AG04449 (cell line): ENCODE measurements around the gene ZNF385C.

Experiments
- CTCF ChIA-PET: fragments of 350-600 bp; formaldehyde crosslinking; extraction: SDS; loops from one replicate; lab custom pipeline; 2021; ENCODE audit warnings: antibody characterized with exemption; lab: Yijun Ruan, JAX
- POLR2A ChIA-PET: fragments of 400-600, 350-600 bp; formaldehyde crosslinking; extraction: SDS; loops from one replicate; lab custom pipeline; 2020; ENCODE audit warnings: antibody characterized with exemption, inconsistent platforms; lab: Yijun Ruan, JAX
- DNase-seq: peaks from one replicate; pipeline ENCODE4 v3.0.0-alpha.2; 2010; ENCODE audit warnings: low read depth, low spot score
- H3K4me3 ChIP-seq: 2 replicates; pipeline ENCODE4 v1.5.1; 2011; ENCODE audit warnings: low read depth, mild to moderate bottlenecking, control low read depth, low read length
- TF ChIP-seq, protein P1 (sequence below): IDR thresholded peaks from one replicate; pipeline ENCODE4 v1.5.1; 2011; ENCODE audit warnings: mild to moderate bottlenecking, moderate library complexity, low read length, control low read depth, inconsistent platforms; ENCODE audit not compliant: insufficient read depth; ENCODE audit errors: missing control alignments

The ZNF385C gene

GRCh38 chr17:41986634-41987033 is 111.6 kb downstream of the ZNF385C start:
- DNase-seq: no peak
- H3K4me3 ChIP-seq: no peak overlapping the region
- TF ChIP-seq, protein P1, sequence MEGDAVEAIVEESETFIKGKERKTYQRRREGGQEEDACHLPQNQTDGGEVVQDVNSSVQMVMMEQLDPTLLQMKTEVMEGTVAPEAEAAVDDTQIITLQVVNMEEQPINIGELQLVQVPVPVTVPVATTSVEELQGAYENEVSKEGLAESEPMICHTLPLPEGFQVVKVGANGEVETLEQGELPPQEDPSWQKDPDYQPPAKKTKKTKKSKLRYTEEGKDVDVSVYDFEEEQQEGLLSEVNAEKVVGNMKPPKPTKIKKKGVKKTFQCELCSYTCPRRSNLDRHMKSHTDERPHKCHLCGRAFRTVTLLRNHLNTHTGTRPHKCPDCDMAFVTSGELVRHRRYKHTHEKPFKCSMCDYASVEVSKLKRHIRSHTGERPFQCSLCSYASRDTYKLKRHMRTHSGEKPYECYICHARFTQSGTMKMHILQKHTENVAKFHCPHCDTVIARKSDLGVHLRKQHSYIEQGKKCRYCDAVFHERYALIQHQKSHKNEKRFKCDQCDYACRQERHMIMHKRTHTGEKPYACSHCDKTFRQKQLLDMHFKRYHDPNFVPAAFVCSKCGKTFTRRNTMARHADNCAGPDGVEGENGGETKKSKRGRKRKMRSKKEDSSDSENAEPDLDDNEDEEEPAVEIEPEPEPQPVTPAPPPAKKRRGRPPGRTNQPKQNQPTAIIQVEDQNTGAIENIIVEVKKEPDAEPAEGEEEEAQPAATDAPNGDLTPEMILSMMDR: no peak
- ChIA-PET POLR2A (no interaction called here), CTCF (no interaction called here)

DNA sequence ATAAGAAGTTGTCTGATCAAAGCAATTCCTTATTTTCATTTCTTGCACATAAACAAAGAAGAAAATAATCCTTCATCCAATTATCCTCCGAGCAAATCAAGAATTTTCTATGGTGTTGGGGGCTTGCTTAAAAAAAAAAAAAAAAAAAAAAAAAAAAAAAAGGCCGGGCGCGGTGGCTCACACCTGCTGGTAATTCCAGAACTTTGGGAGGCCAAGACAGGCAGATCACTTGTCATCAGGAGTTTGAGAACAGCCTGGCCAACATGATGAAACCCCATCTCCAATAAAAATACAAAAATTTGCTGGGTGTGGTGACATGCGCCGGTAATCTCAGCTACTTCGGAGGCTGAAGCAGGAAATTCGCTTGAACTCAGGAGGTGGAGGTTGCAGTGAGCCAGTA is 112.4 kb downstream of the ZNF385C start:
- CTCF ChIA-PET: no interaction called here

GRCh38 chr17:41984454-41984853 is 113.8 kb downstream of the ZNF385C start:
- no peak for DNase-seq
- ChIA-PET CTCF (interaction anchor here (1.1 to 2.3 kb wide), 3 partner anchors 17 to 35 kb away, joined by 3 to 10 read pairs (median 6); partner anchors contain the start of gene NKIRAS2), POLR2A (no interaction called here)
- no peak overlapping the region for H3K4me3 ChIP-seq
- TF ChIP-seq, protein P1: no peak

More for the DNA sequence above, 112.4 kb downstream of the ZNF385C start:
- no peak overlapping the region for H3K4me3 ChIP-seq
- no peak for DNase-seq
- POLR2A ChIA-PET: no interaction called here
- TF ChIP-seq, protein P1: no peak

DNA sequence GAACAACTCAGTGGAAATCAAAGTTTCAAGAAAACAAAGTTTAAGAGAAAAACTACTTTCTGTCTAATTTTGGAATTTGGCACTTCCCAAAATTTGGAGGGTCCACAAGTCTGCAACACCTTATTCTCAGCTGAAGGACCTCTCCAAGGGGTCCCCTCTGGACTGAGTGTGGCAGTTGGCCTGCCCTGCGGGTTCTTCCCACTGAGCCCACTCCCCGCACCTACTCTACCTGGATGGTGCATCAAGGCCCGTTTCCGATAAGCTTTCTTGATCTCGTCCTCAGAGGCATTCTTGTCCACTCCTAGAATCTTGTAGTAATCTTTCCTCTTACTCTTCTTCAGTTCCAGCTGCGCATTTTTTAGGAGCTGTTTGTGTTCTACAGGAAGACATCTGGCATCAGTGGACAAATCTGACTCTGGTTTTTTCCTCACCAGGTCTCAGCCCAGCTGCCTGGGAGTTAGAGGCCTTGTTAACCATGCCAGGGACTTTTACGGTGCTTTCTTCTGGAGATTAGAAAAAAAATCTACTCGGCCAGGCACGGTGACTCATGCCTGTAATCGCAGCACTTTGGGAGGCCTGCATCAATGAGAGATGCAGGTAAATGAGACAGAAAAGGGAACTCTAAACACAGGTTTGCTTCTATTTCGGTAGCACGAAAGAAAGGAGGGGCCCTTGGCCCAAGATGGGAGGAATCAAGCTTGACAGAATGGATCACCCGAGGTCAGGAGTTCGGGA is 116.1 kb downstream of the ZNF385C start:
- no peak for DNase-seq
- CTCF ChIA-PET: interaction anchor here (1.3 to 2.3 kb wide), 2 partner anchors 16 to 38 kb away, joined by 4 to 10 read pairs; partner anchors contain the start of gene NKIRAS2
- POLR2A ChIA-PET: no interaction called here
- no peak overlapping the region for H3K4me3 ChIP-seq
- TF ChIP-seq, protein P1: no peak

DNA sequence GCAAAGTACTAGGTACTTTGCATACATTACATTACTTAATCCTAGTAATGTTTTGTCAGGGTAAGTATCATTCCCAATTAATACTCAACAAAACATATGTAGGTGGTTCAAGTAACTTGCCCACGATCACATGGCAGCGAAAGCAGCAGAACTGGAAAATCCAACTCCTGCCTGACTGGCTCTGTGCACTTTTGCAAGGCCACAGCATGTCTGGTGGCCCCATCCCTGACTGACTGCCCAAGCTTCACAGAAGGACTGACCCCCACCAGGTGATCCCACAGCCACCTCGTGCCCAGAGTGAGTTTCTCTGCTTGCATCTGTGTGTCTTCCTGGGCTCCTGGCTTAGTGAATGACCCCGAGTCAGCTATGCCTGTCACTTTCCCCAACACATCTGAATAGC is 120.3 kb downstream of the ZNF385C start:
- POLR2A ChIA-PET: no interaction called here
- CTCF ChIA-PET: interaction anchor here (1.0 to 2.0 kb wide), 3 partner anchors 13 to 45 kb away, joined by 3 to 6 read pairs (median 5); no protein-coding TSS in a partner anchor
- TF ChIP-seq, protein P1: no peak

GRCh38 chr17:41976142-41976768 is 122.0 kb downstream of the ZNF385C start:
- TF ChIP-seq, protein P1: no peak
- no peak overlapping the region for H3K4me3 ChIP-seq
- CTCF ChIA-PET: interaction anchor here (1.5 to 2.8 kb wide), 3 partner anchors 13 to 43 kb away, joined by 5 to 17 read pairs (median 6); partner anchors contain the start of genes DNAJC7 and NKIRAS2
- POLR2A ChIA-PET: interaction anchor here (3.2 kb wide), 1 partner anchor 10 kb away, joined by 12 read pairs; the partner anchor contains the start of gene CNP
- DNase-seq: no peak

More for the DNA sequence above, 120.3 kb downstream of the ZNF385C start:
- no peak overlapping the region for H3K4me3 ChIP-seq
- DNase-seq: no peak
